Hepatocyte (in vitro differentiated cells): Measurements from ENCODE around the gene DUSP15. TPM values are rescaled to one million over a fixed set of nuclear protein-coding genes. Genes with fewer than 3 reads are reported as not detected.

Source experiments
- DNase-seq: peaks from one replicate; pipeline ENCODE4 v3.0.0-alpha.2; 2016; ENCODE audit warnings: low spot score
- H2AFZ ChIP-seq: fragments of 200-600 bp; sonication (generic); 2 replicates; pipeline ENCODE4 v1.6.0; 2016; ENCODE audit warnings: antibody characterized with exemption, mild to moderate bottlenecking
- H3K27ac ChIP-seq: fragments of 200-600 bp; sonication (generic); 2 replicates; pipeline ENCODE4 v1.5.1; 2016; ENCODE audit warnings: mild to moderate bottlenecking
- H3K27me3 ChIP-seq: fragments of 200-600 bp; sonication (generic); 2 replicates; pipeline ENCODE4 v1.6.1; 2016
- H3K36me3 ChIP-seq: fragments of 200-600 bp; sonication (generic); replicated peaks from 2 replicates; pipeline ENCODE4 v1.5.1; 2016; ENCODE audit warnings: low read depth; ENCODE audit not compliant: insufficient read depth
- H3K4me1 ChIP-seq: fragments of 200-600 bp; sonication (generic); 2 replicates; pipeline ENCODE4 v1.5.1; 2016; ENCODE audit warnings: mild to moderate bottlenecking, moderate library complexity; ENCODE audit not compliant: insufficient read depth
- H3K4me2 ChIP-seq: fragments of 200-600 bp; sonication (generic); 2 replicates; pipeline ENCODE4 v1.6.0; 2016
- H3K4me3 ChIP-seq: fragments of 200-600 bp; sonication (generic); 2 replicates; pipeline ENCODE4 v1.5.1; 2016; ENCODE audit warnings: mild to moderate bottlenecking
- H3K79me2 ChIP-seq: fragments of 200-600 bp; sonication (generic); 2 replicates; pipeline ENCODE4 v1.6.0; 2017; ENCODE audit warnings: mild to moderate bottlenecking
- H3K9me2 ChIP-seq: fragments of 200-600 bp; sonication (generic); replicated peaks from 2 replicates; pipeline ENCODE4 v1.6.0; 2017; ENCODE audit warnings: mild to moderate bottlenecking; ENCODE audit not compliant: insufficient read depth
- H3K9me3 ChIP-seq: fragments of 200-600 bp; sonication (generic); 2 replicates; pipeline ENCODE4 v1.5.1; 2016; ENCODE audit warnings: low read depth, mild to moderate bottlenecking
- H4K20me1 ChIP-seq: fragments of 200-600 bp; sonication (generic); 2 replicates; pipeline ENCODE4 v1.6.0; 2016; ENCODE audit warnings: mild to moderate bottlenecking; ENCODE audit not compliant: insufficient read depth, poor library complexity, severe bottlenecking
- EZH2 ChIP-seq: fragments of 200-600 bp; sonication (generic); IDR thresholded peaks from 2 replicates; pipeline ENCODE4 v1.6.1; 2016; ENCODE audit warnings: antibody characterized with exemption, mild to moderate bottlenecking, borderline replicate concordance
- EZH2phosphoT487 ChIP-seq: fragments of 200-600 bp; sonication (generic); IDR thresholded peaks from one replicate; pipeline ENCODE4 v1.6.1; 2018; ENCODE audit warnings: antibody characterized with exemption, mild to moderate bottlenecking, low read depth, moderate library complexity; ENCODE audit not compliant: unreplicated experiment, severe bottlenecking
- WGBS: methylation state at CpG from one replicate; pipeline ENCODE4 v1.1.6; 2016; ENCODE audit warnings: low lambda C conversion rate; ENCODE audit errors: missing lambda C conversion rate; 5-methylcytosine and 5-hydroxymethylcytosine counted together
- polyA plus RNA-seq: library from polyadenylated mRNA; unstranded; fragments of >200 nt; fragmentation: Nextera tagmentation; extraction: Ambion mirVana; gene quantifications from 2 replicates; pipeline ENCODE4 v1.2.1, GENCODE V29; 2016
- total RNA-seq: library from RNA; depleted of rRNA; stranded (reverse); fragments of >200 nt; gene quantifications from 2 replicates; pipeline ENCODE4 v1.2.3, GENCODE V29; 2014
- TF ChIP-seq, protein P1 (sequence below): fragments of 200-600 bp; sonication (generic); IDR thresholded peaks from 2 replicates; pipeline ENCODE4 v1.5.1; 2016; ENCODE audit warnings: antibody characterized with exemption, mild to moderate bottlenecking; ENCODE audit not compliant: poor library complexity

DUSP15 gene
- total and polyA plus RNA-seq, 2 experiments from 2014 or later: 10.2 to 23.0 TPM

GRCh38 chr20:31908424-31908823 lies 38.1 kb upstream of the DUSP15 start:
- H4K20me1 ChIP-seq: no peaks in the 10 kb centered on the region
- no peaks in the 10 kb centered on the region for H3K9me2 ChIP-seq
- no peaks in the 10 kb centered on the region for H3K9me3 ChIP-seq
- no peak for TF ChIP-seq EZH2
- no peak for TF ChIP-seq EZH2phosphoT487
- TF ChIP-seq, protein P1, sequence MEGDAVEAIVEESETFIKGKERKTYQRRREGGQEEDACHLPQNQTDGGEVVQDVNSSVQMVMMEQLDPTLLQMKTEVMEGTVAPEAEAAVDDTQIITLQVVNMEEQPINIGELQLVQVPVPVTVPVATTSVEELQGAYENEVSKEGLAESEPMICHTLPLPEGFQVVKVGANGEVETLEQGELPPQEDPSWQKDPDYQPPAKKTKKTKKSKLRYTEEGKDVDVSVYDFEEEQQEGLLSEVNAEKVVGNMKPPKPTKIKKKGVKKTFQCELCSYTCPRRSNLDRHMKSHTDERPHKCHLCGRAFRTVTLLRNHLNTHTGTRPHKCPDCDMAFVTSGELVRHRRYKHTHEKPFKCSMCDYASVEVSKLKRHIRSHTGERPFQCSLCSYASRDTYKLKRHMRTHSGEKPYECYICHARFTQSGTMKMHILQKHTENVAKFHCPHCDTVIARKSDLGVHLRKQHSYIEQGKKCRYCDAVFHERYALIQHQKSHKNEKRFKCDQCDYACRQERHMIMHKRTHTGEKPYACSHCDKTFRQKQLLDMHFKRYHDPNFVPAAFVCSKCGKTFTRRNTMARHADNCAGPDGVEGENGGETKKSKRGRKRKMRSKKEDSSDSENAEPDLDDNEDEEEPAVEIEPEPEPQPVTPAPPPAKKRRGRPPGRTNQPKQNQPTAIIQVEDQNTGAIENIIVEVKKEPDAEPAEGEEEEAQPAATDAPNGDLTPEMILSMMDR: no peak
- H3K4me1 ChIP-seq: no peaks in the 10 kb centered on the region
- H3K27ac ChIP-seq: no peak overlapping the region
- H3K4me3 ChIP-seq: no peak overlapping the region
- no peaks in the 10 kb centered on the region for H3K79me2 ChIP-seq
- no peak overlapping the region for H2AFZ ChIP-seq
- 93% methylated on average over 11 of the region's 11 CpGs for WGBS
- no peak for DNase-seq
- H3K36me3 ChIP-seq: no peaks in the 10 kb centered on the region
- no peak overlapping the region for H3K4me2 ChIP-seq
- H3K27me3 ChIP-seq: no peaks in the 10 kb centered on the region

DNA sequence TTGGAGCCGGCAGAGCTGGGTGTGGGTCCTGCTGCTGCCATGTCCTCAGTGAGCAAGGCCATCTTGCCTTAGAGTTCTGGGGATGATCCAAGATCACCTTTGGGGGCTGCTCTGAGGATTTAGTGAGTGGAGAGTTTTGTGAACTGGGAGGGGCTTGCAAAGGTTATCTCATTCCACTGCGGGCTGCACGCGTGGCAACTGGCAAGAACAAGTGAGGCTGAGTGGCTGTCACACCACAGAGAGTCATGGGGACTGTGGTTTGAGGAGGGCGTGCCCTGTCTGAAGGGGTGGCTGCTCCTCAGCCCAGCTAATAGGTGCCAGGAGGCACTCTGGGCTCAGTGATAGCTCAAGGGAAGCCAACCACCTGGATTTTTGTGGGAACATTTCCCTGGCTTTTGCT lies 37.7 kb upstream of the DUSP15 start:
- Histone ChIP-seq H3K4me1 (no peaks in the 10 kb centered on the region), H3K79me2 (no peaks in the 10 kb centered on the region), H3K9me3 (no peaks in the 10 kb centered on the region), H3K27ac (no peak overlapping the region), H4K20me1 (no peaks in the 10 kb centered on the region), H3K9me2 (no peaks in the 10 kb centered on the region), H3K36me3 (no peaks in the 10 kb centered on the region), H2AFZ (no peak overlapping the region), H3K27me3 (no peaks in the 10 kb centered on the region), H3K4me3 (no peak overlapping the region), H3K4me2 (no peak overlapping the region)
- TF ChIP-seq EZH2 (no peak), EZH2phosphoT487 (no peak)
- TF ChIP-seq, protein P1: no peak
- WGBS: 89% methylated on average over 5 of the region's 5 CpGs
- DNase-seq: no peak

- Histone ChIP-seq H2AFZ (no peak overlapping the region), H3K4me1 (no peaks in the 10 kb centered on the region), H3K4me2 (no peak overlapping the region), H3K27ac (no peak overlapping the region), H3K9me3 (no peaks in the 10 kb centered on the region), H3K4me3 (no peak overlapping the region), H3K79me2 (no peaks in the 10 kb centered on the region), H3K36me3 (no peaks in the 10 kb centered on the region), H3K9me2 (no peaks in the 10 kb centered on the region), H4K20me1 (no peaks in the 10 kb centered on the region), H3K27me3 (no peaks in the 10 kb centered on the region)
- 96% methylated on average over 5 of the region's 5 CpGs for WGBS
- DNase-seq: no peak
- TF ChIP-seq EZH2phosphoT487 (no peak), EZH2 (no peak)
Observed at GRCh38 chr20:31907046-31907445, 36.7 kb upstream of the DUSP15 start.

GRCh38 chr20:31906001-31906400 lies 35.7 kb upstream of the DUSP15 start:
- 71% methylated on average over 5 of the region's 5 CpGs for WGBS
- Histone ChIP-seq H3K4me1 (no peaks in the 10 kb centered on the region), H3K27ac (no peak overlapping the region), H3K9me2 (no peaks in the 10 kb centered on the region), H3K36me3 (no peaks in the 10 kb centered on the region), H4K20me1 (no peaks in the 10 kb centered on the region), H3K79me2 (no peaks in the 10 kb centered on the region), H3K4me2 (no peak overlapping the region), H2AFZ (no peak overlapping the region), H3K9me3 (no peaks in the 10 kb centered on the region), H3K27me3 (no peaks in the 10 kb centered on the region), H3K4me3 (no peak overlapping the region)
- DNase-seq: no peak
- no peak for TF ChIP-seq EZH2phosphoT487
- TF ChIP-seq, protein P1: no peak
- TF ChIP-seq EZH2: no peak
